Activated CD8-positive, alpha-beta memory T cell treated with anti-CD3 and anti-CD28 coated beads, Interleukin-2, amount 50 U/mL, for 24 hours (primary cell): ENCODE measurements around the gene POFUT1.
"Not testable (repeated sequence)": the region's sequence is repeated elsewhere in the genome, so short reads cannot be mapped to it uniquely, and the experiment has no call there.

Source experiments
- DNase-seq: peaks from one replicate; pipeline ENCODE4 v3.0.0-alpha.2; 2020; ENCODE audit errors: extremely low read depth

Gene POFUT1

DNA sequence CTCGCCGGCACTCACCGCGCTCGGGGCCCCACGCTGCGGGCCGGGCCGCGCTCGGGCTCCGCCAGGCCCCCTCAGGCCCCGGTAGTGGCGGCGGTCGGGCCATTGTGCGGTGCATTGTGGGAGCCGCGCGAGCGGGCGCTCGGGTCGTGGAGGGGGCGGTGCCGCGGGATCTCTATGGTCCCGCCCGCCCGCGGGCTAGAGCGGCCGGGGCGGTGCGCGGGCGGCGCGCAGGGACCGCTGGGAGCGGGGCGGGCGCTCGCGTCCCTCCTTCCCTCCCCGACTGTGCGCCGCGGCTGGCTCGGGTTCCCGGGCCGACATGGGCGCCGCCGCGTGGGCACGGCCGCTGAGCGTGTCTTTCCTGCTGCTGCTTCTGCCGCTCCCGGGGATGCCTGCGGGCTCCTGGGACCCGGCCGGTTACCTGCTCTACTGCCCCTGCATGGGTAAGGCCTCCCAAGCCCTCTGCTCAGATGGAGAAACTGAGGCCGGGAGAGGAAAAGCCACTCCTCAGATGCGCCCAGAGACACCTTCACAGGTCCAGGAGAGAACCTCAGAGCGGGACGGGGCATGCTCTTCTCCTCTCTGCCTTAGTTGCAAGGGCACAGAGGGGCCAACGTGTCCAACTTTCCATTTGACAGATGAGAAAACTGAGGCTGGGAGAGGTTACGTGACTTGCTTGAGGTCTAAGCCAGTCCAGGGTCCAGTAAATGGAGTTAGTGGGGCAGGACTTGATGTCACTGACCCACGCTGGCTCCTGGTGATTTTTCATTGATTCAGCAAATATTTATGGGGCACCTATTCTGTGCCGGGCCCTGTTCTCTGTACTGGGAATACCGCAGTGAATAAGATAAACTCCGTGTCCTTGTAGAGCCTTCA lies at the start of gene POFUT1, which contains the start of gene PLAGL2:
TSS of gene POFUT1 (plus strand) at position 255 of the 873 bp plus-strand sequence. CDS start at position 317, 62 bp downstream.
TSS of gene PLAGL2 (minus strand) at position 118 of the 873 bp plus-strand sequence. CDS start 5,565 bp downstream, outside the sequence.
- DNase-seq: peak; percentile 68

DNA sequence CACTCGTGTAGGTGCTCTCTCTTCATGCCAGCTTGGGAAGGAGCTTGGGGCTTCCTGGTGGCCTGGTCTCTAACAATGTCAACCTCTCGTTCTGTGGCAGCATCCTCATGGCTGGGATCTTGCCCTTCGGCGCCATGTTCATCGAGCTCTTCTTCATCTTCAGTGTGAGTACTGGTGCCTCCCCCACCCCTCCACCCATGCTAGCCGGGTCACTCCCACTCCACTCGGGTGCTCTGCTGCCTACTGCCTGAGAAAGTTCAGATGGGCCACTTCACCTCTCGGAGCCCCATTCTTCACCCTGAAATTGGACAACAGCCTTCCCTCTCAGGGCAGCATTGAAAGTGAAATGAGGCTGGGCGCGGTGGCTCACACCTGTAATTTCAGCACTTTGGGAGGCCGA lies 49.3 kb upstream of the POFUT1 start:
- DNase-seq: no peak

DNA sequence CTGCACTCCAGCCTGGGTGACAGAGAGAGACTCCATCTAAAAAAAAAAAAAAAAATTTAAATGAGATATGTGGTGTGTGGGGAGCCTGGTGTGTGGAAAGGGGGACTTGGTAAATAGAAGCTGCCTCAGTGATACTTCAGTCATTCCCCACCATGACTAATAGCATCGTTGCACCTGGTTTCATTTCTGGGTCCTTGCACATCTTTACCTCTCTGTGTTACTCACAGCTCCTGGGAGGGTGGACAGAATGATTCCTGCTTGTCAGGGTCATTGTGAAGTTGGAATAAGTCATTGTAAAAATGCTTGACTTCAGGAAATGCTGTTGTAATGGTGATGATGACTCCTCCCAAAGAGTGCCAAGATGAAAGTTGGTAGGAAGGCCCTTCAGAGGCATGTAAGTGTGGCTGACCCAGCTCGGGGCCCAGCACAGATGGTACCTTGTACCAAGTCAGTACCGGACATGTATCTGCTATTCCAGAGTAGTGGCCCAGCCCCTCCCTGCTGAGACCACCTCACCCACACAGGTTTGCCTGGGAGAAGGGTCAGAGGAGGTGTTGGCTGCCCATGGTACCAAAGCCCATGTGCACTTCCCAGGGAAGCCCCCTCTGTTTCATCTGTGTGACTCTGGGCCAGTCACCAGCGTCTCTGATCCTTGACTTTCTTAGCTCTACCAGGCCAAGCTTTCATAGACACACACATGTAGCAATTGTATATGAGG lies 48.6 kb upstream of the POFUT1 start:
- no peak for DNase-seq

DNA sequence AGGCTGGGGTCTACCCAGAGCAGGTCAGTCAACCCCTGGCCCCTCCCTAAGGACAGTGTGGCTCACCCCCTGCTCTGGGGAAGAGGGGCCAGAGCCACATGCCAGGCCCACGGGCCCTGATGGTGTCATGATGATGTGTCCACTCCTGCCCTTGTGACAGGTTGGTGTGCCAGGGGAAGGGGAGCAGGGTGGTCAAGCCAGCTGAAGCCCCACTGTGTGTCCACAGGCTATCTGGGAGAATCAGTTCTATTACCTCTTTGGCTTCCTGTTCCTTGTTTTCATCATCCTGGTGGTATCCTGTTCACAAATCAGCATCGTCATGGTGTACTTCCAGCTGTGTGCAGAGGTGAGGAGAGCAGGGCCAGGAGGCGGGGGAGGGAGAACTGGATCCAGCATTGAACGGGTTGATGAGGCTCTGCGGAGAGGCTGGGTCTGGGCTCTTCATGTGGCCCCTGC lies 47.9 kb upstream of the POFUT1 start:
- DNase-seq: no peak

DNA sequence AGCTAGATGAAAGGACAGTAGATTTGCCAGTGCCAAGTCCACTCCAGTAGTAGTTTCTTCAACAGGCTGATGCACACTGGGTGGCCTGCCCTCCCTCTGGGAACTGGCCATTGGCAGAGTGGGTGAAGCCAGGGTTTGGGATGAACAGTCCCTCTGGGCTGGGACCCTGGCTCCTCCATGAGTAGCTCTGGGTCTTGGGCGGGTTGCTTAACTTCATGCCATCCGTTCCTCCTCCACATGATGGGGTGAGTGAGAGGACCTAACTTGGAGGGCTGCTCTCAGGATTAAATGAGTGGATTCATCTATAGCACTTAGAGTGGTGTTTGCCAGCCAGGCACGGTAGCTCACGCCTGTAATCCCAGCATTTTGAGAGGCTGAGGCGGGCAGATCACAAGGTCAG lies 47.3 kb upstream of the POFUT1 start:
- no peak for DNase-seq

DNA sequence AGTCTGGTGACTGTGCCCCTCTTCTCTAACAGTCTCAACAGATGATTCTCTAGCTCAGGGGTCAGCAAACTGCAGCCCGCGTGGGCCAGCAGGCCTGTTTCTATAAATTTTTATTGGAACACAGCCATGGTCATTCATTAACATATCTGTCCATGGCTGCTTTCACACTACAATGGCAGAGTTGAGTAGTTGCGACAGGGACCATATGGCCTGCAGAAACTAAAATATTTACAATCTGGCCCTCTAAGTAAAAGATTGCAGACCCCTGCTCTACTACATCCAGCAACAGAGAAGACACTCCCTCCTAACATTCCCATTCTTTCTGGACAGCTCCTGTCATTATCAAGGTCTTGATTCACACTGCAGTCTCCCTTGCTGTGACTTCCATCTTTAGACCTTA lies 45.3 kb upstream of the POFUT1 start:
- DNase-seq: no peak

DNA sequence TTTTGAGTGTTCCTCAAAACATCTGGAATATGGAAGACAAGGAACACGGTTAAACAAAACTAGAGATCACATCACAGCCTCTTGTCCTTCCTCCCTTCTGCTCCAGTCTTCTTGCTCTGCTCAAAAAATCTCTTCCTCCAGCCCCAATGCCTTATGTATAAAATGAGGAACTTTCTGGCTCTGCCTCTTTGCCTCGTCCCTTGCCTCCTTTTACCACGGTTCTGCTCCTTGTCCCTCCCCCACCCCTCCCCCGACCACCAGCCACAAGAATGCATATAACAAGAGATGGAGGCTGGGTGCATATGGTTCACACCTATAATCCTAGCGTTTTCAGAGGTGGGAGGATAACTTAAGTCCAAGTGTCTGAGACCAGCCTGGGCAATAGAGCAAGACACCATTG lies 43.7 kb upstream of the POFUT1 start:
- no peak for DNase-seq

DNA sequence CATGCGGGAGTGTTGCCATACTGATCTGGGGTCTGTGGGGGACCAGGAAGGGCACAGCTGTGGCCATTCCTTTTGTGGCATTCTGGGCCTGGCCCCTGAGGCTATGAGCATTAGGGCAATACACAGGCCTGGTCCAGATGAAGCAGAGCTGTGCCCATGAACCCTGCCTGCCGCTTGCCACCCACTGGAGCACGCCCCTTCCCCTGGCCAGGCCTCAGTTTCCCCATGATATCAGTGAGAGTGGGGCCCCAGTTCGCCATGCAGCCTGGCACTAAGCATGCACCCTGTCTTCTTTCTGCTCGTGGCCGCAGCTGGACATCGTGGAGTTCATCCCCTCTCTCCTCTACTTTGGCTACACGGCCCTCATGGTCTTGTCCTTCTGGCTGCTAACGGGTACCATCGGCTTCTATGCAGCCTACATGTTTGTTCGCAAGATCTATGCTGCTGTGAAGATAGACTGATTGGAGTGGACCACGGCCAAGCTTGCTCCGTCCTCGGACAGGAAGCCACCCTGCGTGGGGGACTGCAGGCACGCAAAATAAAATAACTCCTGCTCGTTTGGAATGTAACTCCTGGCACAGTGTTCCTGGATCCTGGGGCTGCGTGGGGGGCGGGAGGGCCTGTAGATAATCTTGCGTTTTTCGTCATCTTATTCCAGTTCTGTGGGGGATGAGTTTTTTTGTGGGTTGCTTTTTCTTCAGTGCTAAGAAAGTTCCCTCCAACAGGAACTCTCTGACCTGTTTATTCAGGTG lies 42.5 kb upstream of the POFUT1 start:
- no peak for DNase-seq

DNA sequence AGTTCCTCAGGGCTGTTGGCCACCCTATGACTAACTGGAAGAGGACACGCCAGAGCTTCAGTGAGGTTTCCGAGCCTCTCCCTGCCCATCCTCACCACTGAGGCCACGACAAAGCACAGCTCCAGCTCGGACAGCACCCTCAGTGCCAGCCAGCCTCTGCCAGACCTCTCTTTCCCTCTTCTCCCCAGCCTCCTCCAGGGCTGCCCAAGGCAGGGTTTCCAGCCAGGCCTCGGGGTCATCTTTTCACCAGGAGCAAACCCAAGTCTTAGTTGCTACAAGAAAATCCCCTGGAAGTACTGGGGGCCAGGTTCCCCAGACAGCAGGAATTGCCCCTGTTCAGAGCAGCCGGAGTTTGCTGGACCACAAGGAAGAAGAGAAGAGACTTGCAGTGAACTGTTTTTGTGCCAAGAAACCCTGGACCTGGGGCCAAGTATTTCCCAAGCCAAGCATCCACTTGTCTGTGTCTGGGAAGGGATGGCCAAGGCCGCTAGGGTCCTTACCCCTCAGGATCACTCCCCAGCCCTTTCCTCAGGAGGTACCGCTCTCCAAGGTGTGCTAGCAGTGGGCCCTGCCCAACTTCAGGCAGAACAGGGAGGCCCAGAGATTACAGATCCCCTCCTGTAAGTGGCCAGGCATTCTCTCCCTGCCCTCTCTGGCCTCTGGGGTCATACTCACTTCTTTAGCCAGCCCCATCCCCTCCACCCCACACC lies 41.7 kb upstream of the POFUT1 start:
- no peak for DNase-seq

DNA sequence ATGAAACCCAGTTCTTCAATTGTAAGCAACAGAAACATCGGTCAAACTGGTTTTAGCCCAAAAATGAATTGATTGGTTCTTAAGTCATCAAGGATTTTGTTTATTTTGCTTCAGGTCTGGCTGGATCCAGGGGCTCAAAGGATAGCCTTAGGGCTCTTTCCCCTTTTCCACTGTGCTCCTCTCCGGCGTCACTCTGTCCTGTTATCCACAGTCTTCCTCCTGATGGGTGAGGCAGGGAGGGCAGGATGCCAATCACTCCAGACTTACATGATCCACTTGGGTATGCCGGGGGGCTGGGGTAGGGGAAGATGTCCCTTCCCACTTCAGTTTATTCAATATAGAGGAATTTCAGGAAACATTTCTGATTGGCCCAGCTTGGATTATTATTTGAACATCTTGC lies 40.1 kb upstream of the POFUT1 start:
- DNase-seq: no peak

DNA sequence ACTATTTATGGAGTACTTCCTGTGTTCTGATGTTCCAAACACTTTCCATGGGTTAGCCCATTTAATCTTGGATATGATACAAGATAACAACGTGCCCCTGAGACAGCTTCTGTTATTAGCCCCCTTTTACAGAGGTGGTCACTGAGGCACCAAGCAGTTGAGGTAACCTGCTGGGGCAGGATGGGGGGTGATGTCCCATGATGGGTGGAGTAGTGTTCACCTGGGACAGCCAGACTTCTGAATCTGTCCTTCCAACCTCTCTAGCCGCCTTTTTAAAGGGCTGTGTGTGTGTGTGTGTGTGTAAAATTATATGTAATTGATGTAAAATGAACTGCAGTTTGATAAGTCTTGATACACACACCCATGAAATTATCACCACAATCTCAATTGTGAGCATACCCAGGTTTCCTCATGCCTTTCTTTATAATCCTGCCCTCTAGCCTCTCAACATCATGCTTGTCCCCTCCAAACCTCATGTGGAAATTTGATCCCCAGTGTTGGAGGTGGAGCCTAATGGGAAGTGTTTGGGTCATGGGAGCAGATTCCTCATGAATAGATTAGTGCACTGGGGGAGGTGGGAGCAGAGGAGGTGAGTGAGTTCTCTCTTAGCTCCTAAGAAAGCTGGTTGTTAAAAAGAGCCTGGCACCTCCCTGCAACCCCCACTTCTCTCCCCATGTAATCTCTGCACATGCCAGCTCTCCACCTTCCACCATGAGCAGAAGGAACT lies 39.3 kb upstream of the POFUT1 start:
- DNase-seq: no peak

DNA sequence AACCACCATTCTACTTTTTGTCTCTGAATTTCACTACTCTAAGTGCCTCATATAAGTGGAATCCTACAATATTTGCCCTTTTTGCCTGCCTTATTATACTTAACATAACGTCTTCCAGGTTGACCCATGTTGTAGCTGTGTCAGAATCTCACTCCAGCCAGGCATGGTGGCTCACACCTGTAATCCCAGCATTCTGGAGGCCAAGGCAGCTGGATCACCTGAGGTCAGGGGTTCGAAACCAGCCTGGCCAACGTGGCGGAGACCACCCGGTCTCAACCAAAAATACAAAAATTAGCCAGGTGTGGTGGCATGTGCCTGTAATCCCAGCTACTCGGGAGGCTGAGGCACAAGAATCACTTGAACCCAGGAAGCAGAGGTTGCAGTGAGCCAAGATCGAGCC lies 30.0 kb upstream of the POFUT1 start:
- not testable (repeated sequence) for DNase-seq

DNA sequence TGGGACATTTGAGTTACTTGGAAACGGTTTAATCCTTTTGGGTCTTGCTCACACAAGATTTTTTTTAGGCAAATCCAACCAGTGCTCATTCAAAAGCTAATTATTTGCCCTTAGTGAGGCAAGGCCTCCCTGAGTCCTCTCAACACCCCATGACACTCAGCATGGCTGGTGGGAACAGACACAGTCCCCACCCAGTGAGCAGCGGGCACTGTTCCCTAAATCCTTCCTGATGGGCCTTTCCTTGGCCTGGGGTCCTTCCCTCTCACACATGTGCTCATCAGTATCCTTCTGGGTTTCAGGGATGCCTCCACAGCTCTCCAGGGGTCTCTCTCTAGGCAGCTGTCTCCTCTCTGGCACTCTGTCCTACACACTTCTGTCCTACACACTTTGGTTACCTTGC lies 28.2 kb upstream of the POFUT1 start:
- DNase-seq: no peak

DNA sequence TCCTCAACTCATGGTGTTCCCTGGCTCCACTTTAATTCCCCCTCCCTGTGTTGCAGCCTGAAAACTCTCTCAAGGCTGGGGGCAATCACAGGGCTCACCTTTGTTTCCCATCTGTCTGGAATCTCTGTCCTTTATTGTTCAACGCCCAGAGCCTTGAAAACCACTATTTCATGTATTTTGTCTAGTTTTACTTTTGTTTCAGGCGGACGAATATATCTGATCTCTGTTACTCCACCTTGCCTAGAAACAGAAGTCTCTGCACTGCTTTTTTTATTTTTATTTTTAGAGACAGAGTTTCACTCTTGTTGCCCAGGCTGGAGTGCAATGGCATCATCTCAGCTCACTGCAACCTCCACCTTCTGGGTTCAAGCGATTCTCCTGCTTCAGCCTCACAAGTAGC lies 27.7 kb upstream of the POFUT1 start:
- DNase-seq: no peak

DNA sequence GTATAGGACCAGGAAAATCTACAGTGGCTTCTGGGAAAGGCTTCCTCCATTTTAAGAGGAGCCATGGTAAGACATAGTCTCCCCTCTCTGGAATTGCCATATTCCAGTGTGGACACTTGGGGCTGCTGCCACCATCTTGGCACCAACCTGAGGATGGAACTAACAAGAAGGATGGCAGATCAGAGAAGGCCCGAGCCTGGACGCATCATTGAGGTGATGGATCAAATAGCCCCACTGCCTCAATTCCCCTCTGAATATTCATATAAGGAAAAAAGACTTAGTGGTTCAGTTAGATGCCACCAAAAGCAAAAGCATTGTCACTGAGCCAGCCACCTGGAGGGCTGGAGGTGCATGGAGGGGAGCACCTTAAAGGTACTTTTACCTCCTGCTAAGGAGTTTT lies 26.1 kb upstream of the POFUT1 start:
- no peak for DNase-seq

DNA sequence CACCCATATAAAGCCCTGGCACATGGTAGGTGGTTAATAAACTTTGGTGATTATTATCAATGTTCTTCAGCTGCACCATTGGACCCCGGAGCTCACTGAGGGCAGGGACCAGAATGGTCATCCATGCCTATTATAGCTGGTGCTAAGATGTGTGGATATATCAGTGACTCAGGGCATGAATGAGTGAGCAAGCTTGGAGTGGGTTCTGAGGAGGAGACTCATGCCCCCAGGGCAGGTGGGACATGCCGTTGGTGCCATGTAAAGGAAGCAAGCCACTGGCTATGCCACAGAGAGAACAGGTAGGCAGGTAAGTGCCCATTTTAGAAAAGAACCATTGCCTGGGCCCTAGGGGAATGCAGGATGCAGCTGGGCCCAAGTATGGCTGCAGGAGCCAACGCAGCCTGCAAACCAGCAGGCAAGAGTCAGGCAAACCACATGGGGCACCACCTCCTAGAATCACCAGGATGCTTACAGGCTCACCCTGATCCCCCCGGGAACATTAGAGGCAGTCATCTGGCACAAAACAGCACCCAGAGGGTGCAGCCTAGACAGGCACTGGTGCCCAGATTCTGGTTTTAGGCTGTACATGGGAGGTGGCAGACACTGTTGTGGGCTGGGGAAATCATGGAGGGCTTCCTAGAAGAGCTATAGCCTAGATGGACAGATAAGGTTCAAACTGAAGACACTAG lies 23.6 kb upstream of the POFUT1 start:
- DNase-seq: no peak

DNA sequence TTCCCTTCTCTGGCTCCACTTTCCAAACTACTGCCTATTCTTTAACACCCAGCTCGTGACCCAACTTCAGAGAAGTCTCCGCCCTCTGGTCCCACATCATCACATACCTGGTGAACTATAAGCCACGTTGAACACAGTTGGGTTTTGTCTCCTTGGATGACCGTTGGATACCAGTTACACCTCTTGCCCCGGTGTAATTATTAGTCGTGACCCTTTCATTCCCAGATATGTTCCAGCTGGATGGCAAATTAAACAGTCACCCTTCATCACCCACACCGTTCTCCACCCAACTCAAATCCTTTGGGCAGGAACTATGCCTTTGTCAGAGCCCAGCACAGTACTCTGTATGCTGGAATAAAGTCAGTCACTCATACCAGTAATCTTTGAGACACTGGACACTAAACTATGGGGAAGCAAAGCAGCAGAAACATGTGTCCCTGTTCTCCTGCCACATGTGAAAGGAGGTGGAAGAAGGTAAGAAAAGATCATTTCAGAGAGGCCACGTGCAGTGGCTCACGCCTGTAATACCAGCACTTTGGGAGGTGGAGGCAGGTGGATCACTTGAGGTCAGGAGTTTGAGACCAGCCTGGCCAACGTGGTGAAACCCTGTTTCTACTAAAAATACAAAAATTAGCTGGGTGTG lies 22.6 kb upstream of the POFUT1 start:
- DNase-seq: no peak

DNA sequence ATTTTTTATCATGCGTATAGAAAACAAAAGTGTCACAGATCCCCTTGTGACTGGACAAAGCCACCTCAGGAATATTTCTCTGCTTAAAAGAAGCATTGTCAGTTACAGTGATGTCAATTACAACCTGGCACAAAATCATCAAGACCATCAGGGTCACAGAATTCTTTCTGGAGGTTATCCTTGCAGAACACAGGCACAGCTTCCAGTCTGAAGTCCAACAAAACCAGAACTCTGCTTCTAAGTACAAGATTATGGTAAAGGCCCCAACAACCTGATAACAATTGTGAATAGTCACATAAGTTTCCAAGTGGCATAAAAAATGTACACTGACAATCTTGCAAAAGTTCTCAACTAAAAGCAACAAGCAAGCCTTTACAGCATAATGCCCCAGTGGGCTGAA lies 21.2 kb upstream of the POFUT1 start:
- DNase-seq: no peak

DNA sequence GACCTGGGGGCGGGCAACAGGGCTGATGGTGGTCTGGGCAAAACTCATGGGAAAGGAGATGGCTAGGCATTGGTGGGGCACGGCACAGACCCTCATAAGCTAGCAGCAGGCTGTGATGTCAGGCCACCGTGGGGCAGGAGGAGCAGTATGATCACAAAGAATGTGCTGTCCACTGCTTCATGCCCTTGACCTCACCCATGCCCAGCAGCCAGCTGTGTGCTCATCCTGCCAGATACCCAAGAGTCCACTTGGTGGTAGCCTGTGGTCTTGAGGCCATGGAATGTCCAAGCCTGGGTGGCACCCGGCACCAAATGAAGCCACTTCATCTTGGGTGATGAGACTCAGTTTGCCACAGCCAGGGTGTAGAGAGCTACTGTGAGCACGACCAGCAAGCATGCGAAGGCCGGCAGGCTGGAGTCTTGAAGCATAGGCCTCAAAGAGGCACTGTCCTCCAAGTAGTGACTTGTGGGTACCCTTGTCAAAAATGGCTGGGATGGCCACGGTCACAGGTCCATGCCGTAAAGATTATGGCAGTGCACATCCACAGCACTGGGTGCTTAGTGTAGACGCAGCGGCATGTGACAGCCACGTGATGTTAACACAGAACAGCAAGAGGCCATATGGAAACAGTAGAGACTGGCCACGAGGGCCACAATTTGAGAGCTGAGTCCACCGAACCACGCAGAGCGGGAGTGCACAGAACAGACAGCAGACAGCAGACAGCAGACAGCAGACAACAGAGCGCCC lies 19.1 kb upstream of the POFUT1 start:
- DNase-seq: no peak
